ENCODE results near the gene ANHX.
"Not testable (repeated sequence)": the region's sequence is repeated elsewhere in the genome, so short reads cannot be mapped to it uniquely, and the experiment has no call there.

Gene ANHX

DNA sequence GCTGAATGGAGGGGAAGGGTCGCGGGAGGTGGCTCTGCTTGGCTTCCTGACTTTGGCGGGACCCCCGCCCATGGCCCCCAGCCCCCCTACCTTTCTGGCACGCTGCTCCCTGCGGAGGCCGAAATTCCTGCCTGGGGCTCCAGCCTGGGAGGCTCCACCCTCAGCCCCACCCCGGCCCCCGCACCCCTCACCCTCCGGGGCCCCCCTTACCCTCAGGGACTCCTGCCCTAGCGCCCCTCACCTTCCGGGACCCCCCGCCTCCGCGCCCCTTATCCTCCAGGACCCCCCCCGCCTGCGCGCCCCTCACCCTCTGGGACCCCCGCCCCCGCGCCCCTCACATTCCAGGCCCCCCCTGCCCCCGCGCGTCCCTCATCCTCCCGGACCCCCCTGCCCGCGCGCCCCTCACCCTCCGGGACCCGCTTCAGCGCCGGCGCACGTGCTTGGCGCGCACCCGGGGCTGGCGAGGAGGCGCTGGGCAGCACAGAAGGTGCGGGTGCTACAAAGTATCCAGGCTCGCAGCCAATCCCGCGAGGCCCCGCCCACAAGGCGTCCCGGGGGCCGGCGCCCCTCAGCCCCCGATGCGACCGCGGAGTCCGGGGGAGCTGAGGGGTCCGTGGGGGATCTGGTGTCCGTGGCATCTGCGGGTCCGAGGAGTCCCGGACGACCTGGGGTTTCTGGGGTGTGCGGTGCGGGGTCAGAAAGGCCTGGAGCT, at the start of gene ANHX:
TSS of gene ANHX (minus strand) at position 477 of the 712 bp plus-strand sequence. CDS start 1,521 bp downstream, outside the sequence.
- DNase-seq (ENCODE audit: low read depth, low spot score): no peak

DNA sequence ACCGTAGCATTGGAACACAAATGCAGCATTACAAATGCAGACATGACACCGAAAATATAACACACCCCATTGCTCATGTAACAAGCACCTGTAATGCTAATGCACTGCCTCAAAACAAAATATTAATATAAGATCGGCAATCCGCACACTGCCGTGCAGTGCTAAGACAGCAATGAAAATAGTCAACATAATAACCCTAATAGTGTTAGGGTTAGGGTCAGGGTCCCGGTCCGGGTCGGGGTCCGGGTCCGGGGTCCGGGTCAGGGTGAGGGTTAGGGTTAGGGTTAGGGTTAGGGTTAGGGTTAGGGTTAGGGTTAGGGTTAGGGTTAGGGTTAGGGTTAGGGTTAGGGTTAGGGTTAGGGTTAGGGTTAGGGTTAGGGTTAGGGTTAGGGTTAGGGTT, 29.0 kb upstream of the ANHX start:
- not testable (repeated sequence) for DNase-seq (ENCODE audit: low read depth, low spot score)

DNA sequence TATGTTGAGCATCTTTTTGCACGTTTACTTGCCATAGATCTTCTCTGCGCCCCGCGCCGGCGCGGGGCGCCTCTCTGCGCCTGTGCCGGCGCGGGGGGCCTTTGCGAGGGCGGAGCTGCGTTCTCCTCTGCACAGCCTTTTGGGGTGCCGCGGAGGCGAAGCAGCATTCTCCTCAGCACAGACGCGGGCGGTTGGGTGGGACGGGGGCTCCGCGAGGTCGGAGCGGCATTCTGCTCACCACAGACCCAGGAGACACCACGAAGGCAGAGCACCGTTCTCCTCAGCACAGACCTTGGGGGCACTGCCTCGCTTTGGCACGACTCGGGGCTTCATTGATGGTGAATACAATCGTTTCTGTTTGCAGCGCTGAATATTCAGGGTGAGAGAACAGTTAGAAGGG, 28.5 kb upstream of the ANHX start:
- DNase-seq (ENCODE audit: low read depth, low spot score): no peak

DNA sequence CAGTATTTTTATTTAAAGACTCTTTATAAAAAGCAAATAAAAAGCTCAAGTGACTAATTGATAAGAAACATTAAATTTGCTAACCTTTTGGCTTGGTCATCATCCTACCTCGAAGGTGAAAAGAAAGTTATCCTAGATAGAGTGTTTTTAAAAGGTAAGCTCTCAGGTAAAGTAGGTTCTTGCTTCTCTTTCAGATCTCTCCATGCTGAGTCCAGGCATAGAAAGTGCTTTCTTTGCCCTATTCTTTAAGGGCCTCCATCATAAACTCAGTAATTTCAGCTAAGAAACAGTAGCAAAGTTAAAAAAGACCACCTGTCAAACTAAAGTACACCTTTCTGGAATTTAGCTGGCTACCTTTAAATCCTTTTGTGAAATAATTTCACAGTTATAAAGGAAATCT, 20.6 kb upstream of the ANHX start:
- no peak for DNase-seq (ENCODE audit: low read depth, low spot score)

DNA sequence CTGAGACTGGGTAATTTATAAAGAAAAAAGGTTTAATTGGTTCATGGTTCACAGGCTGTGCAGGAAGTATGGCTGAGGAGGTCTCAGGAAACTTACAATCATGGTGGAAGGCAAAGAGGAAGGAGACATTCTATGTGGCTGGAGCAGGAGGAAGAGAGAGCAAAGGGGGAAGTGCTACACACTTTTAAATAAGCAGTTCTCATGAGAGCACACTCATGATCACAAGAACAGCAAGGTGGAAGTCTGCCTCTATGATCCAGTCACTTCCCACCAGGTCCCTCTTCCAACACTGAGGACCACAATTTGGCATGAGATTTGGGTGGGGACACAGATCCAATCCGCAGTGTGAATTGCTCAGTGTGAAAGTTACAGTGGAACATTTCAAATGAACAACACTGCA, 20.2 kb upstream of the ANHX start:
- not testable (repeated sequence) for DNase-seq (ENCODE audit: low read depth, low spot score)

DNA sequence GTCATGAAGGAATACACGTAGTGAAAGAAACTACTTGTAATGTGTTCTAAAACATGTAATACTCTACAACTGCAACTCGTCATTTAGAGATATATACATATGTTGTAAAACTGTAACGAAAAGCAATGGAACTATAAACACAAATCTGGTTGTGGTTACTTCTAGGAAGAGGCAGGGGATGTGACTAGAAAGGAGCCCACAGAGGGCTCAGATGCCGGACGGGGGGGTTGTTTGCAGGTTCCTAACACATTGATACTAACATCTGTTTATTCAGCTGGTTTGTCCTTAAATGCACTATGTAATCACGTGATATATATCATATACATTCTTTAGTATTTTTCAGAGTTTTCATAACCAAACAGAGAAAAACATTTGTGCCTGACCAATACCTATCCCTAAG, 16.1 kb upstream of the ANHX start:
- DNase-seq (ENCODE audit: low read depth, low spot score): no peak

DNA sequence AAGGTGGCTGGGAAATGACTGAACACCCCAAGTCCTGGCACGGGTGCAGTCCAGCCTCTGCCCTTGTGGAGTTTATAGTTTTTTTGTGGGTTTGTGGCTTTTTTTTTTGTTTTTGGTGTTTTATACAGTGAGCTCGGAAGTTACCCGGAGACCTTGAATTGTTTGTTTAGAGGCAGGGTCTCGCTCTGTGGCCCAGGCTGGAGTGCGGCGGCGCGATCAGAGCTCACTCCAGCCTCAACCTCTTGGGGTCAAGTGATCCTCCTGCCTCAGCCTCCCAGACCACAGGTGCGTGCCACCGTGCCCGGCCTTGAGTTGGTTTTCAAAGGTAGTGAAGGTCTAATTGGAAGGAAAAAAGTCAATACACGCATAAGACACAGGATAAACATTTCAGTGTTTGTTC, 879 bp upstream of the ANHX start:
- DNase-seq (ENCODE audit: low read depth, low spot score): no peak

DNA sequence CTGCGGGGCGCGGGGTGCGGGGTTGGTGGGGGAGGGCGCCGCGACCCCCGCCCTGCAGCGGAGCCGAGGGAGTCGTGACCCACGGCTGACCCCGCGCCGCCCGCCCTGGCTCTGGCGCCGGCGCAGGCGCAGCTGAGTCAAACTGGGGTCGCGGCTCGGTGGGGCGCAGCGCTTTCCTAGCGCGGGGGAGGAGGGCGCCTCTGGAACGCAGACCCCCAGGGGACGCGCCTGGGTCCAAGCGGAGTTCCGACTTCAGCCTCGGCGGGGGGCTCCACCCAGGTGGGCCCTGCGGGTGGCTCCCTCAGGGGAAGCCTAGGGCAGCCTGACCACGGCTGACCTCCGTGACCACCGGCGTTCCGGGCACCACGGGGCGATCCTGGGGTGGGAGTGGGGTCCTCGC, 467 bp upstream of the ANHX start:
- DNase-seq (ENCODE audit: low read depth, low spot score): no peak

DNA sequence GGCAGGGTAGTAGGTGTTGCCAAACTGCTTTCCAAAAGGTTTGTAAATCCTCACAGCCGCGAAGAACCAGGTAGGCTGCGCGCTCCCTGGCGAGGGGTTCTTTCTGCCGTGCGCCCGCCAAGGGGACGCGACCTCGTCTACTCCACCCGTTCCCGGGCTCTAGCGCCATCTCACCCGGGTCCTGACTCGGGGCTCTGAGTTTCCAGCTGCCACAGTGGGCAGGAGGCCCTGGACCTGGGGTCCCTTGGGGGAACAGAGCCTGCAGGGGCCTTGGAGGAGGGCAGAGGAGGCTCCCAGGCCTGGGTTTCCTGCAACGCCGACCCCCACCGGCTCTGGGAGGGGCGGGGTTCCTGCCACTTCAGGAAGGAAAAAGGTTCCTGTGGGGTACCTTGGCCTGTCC, 706 bp downstream of the ANHX start:
- no peak for DNase-seq (ENCODE audit: low read depth, low spot score)

DNA sequence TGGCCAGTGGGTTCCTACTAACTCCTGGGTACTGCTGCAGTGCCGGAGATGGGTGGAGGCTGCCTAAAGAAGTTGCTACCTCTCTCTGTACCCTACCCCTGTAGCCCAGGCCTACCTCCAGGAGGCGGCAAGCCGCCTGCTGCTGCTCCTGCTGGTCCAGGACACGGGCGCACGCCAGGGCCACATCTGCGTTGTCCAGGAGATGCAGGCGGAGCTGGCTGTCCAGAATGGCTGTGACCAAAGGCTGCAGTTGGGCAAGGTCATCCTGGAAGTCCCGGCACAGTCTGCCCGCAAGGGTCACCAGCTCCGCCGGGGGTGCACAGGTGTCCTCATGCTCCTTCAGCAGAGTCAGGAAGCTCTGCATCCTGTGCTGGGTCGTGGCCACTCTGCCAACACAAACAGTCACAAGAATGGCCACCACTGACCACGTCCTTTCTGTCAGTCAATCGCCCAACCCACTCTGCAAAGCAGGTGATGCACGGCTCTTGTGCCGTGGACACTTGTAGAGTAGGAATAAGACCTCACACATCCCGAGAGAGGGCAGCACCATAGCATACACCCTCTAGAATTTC, 1.6 kb downstream of the ANHX start:
- no peak for DNase-seq (ENCODE audit: low read depth, low spot score)

DNA sequence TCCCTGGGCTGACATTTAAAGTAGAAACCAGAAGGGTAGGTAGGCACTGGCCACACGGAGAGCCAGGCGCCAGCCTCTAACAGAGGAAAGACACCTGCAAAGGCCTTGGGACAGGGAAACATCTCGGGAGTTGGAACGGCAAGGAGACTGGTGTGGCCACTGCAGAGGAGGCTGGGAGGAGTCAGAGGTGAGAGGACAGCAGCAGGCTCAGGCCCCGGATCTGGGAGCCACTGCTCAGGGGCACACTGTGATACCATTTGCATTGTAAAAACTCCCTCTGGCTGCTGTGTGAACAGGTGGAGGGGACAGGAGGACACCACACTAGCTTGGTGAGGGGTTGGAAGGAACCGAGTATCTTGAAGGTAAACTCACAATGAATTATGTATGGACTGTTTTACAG, 2.7 kb downstream of the ANHX start:
- no peak for DNase-seq (ENCODE audit: low read depth, low spot score)

DNA sequence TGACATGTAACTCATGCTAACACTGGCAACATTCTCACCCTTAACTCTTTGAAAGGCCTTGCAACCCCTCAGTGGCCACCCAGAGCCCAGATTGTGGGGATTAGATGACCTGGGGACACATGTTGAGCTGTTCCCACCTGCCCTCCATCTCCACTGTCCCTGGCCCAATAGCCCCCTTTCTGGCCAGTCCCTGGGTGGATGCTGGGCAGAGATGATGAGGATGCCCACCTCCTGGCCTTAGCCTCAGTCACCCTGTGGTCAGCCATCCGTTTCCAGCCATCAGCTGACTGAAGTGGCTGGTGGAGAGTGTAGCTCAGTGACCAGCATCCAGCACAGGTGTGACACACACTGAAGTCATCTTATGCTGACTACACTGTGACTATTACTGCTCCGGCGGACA, 4.7 kb downstream of the ANHX start:
- DNase-seq (ENCODE audit: low read depth, low spot score): no peak

DNA sequence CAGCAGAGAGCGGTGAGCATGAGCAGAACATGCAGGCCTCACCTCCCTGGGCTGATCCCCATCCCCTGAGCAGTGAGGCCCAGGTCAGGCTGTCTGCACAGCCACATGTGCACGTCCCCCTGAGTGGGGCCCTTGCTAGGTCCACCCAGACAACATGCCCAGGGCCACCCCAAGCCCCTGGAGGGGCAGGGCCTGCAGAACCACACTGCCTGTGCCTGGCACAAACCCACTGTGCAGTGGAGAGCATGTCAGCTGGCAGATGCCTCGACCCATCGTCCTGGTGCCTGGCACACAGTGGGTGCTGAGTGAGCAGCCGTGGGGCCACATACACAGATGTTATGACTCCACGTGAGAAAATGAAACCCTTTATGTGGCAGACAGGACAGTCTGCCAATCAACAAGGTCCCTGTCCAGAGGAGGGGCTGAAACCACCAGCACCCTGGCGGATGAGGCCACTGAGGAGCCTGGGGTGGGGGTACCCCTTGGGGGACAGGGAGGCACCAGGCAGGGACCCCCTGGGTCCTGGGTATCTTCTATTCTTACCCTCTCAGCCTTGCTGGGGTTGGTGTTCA, 8.3 kb downstream of the ANHX start:
- no peak for DNase-seq (ENCODE audit: low read depth, low spot score)

DNA sequence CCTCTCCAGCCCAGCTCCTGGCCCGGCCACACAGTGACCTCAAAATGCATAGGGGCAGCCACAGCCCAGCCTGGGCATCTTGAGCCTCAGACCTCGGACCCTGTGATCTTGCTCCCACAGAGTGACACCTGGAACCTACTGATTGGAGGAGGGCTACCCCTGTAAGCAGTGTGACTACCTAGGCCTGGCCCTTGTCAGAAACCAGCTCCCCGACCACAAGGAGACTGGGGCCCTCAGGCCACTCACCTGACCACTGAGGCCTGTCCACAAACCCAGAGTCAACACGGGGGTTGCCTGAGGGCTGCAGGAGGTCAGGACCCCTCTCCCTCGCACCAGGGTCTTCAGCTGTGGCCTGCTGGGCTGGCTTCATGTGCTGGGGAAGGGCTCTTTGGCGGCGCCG, 9.0 kb downstream of the ANHX start:
- DNase-seq (ENCODE audit: low read depth, low spot score): no peak

DNA sequence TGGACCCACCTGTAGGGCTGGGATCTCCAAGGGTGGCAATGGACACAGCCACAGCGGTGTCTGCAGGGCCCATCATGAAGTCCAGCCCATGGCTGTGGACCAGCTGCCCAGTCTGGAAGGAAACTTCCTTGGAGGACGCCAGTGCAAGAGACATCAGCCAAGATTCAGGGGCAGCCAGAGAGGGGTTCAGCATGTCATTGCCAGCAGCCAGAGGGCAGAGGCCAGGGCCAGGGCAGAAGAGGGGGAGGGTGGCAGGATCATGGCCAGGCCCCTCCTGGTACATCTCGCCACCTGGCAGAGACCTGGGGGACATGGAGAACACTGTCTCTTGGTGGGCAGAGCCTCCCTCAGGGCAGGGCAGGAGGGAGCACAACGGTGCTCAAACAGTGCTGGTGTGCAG, 10.2 kb downstream of the ANHX start:
- DNase-seq (ENCODE audit: low read depth, low spot score): no peak

DNA sequence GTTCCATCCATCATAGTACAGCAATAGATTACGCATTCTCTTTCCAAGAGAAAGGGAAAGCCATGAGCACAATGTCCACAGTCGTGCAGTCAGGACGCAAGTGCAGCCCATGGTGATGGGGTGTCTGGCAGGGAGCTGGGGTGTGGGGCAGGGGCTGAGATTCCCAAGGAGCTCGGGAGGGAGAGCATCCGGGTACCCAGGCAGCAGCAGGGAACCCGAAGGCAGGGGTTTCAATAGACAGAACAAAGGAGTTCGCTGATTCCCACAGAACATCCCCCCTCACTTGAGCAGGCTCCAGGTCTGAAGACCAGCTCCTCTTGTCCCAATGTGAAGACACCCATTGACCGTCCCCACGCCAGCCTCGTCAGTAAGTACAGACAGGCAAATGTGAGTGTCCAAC, 13.5 kb downstream of the ANHX start:
- DNase-seq (ENCODE audit: low read depth, low spot score): no peak

DNA sequence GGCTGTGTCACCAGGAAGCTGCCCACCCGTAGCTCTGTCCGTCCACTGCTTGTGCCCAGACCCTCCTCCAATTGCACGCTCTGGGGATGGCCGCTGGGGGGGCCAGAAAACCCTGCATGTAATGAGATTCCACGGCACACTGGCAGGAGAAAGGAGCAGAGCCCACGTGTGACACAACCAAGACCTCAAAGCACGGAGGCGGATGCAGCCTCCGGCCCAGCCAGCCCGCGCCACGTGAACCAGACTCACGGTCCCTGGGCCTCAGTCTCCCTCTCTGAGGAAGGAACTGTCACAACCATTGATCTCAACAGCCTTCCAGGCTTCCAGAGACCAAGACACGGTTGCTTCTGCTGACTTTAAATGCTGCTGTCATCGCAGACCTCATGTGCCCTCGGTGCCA, 14.4 kb downstream of the ANHX start:
- DNase-seq (ENCODE audit: low read depth, low spot score): no peak

DNA sequence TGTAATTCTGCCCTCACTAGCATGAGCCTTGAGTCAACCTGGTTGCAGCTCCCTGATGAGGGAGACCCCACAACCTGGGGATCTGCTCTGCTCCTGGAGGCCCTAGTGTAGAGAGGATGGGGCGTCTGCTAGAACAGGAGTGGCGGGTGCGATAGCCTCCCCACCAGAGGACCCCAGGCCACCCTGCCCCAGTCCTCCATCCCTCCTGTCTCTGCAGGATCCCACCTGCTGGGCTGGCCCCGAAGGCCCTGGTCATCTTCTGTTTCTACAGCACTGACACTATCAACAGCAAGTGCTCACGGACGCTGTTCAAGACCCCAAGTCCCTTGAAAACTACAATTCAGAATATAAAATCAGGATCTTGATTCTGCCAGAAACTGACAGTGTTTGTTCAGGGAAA, 15.2 kb downstream of the ANHX start:
- no peak for DNase-seq (ENCODE audit: low read depth, low spot score)

DNA sequence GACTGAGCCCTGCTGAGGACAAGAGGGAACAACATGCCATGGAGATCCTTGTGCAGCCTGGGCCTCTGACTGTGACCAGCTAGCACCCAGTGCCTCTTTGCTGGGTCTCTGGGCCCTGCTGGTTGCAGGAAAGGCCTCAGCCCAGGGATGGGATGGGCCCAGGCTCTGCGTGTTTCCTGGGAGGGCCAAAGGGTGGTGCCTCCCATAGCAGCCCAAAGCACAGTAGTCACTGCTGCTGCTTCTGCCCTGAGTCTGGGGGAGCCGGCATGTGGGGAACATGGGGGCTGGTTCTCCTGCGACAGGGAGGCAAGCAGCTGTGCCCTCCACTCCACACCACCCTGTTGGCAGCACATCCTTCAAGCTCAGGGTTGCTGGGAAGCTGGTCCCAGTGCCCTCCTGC, 18.5 kb downstream of the ANHX start:
- no peak for DNase-seq (ENCODE audit: low read depth, low spot score)

DNA sequence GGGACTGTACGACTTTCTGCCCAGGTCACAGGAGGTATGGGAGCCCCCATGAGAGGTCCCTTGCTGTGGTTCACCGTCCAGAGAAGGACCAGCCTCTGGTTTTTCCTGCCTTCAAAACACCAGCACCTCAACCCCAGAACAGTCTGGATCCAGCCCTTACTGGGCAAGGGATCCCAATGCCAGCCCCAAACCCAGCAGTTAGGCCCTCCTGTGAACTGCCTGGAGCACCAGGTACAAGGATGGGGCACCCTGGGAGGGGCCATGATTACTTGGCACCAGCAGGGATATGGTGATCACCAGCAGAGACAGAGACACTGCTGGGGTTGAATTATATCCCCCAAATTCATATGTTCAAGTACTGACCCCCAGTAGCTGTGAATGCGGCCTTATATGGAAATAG, 20.0 kb downstream of the ANHX start:
- no peak for DNase-seq (ENCODE audit: low read depth, low spot score)

DNA sequence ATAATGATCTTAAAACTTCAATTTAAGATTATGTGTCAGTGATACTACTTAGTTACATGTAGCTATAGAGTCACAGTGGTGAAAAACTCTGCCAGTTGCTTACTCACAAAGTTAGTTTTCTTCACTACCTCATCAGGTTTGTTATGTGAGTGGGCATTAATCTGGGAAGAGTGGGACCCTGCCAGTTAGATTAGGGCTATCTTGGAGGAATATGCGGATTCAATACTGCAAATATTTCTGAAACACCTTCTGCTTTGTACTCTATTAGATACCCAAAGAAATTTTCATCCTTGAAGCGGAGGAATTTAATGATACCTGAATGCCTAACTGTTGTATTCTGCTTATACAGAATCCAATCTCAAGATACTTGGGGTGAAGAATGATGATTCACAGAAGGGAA, 29.3 kb downstream of the ANHX start:
- no peak for DNase-seq (ENCODE audit: low read depth, low spot score)

DNA sequence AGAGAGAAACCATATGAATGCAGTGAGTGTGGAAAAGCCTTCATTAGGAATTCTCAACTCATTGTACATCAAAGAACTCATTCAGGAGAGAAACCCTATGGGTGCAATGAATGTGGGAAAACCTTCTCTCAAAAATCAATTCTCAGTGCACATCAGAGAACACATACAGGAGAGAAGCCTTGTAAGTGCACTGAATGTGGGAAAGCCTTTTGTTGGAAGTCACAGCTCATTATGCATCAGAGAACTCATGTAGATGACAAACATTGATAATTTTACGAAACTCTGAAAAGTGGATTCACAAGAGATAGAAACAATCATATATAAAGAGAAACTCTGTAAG, 31.4 kb downstream of the ANHX start:
- no peak for DNase-seq (ENCODE audit: low read depth, low spot score)

Measured in ELF-1 (cell line).